Mucosa of stomach (tissue), 1 donor: Measurements from ENCODE around the gene RGL1.

Source experiments
- H3K27me3 ChIP-seq: one replicate; pipeline ENCODE4 v1.7.0; 2013; ENCODE audit warnings: mild to moderate bottlenecking, low read length; ENCODE audit not compliant: control insufficient read depth, insufficient read depth
- H3K36me3 ChIP-seq: one replicate; pipeline ENCODE4 v1.7.0; 2013; ENCODE audit warnings: low read length; ENCODE audit not compliant: control insufficient read depth, insufficient read depth
- H3K4me1 ChIP-seq: one replicate; pipeline ENCODE4 v1.7.0; 2013; ENCODE audit warnings: mild to moderate bottlenecking, low read length; ENCODE audit not compliant: control insufficient read depth, insufficient read depth
- H3K4me3 ChIP-seq: one replicate; pipeline ENCODE4 v1.7.0; 2013; ENCODE audit warnings: low read length
- H3K9ac ChIP-seq: one replicate; pipeline ENCODE4 v1.7.0; 2013; ENCODE audit warnings: mild to moderate bottlenecking, low read length, moderate library complexity
- H3K9me3 ChIP-seq: one replicate; pipeline ENCODE4 v1.7.0; 2013; ENCODE audit warnings: mild to moderate bottlenecking, low read length, moderate library complexity; ENCODE audit not compliant: control insufficient read depth
- donor health status: Pancreatic carcinoma.

The RGL1 gene

DNA sequence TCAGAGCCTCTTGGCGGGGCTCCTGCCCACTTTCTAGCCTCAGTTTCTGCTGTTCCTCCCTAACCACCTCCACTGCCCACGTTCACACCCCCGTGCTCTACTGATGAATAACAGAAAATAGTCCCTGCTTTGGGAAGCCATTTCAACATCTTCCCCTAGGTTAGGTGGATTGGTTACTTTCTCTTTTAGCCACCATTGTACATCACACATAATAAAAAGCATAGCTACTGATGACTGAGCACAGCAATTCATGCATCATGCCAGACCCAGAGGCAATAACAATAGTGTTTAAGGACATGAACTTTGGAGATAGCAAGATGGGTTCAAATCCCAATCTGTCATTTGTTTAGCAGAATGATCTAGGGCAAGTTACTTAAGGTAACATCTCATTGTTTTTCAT lies 158.0 kb downstream of the RGL1 start:
- no peaks in the 10 kb centered on the region for H3K27me3 ChIP-seq
- no peaks in the 10 kb centered on the region for H3K4me1 ChIP-seq
- no peak overlapping the region for H3K4me3 ChIP-seq
- H3K36me3 ChIP-seq: no peaks in the 10 kb centered on the region
- H3K9ac ChIP-seq: no peak overlapping the region
- H3K9me3 ChIP-seq: no peaks in the 10 kb centered on the region

DNA sequence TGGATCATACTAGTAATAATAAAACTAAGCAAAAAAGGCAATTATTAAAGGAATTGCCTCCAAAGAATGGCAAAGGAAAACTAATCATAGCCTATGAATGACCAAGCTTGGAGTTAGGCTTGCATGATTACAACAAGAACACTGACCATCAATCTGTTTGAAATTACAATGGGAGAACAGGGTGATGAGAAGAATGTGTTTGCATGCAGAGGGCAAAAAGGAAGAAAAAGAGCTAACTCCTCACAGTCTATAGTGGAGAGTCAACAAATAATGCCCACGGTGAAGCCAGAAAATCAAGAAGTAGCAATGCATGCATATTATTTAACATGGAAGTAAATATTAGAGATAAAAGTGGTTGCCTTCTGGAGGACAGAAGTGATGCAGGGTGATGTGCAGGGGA lies 160.8 kb downstream of the RGL1 start:
- Histone ChIP-seq H3K9ac (no peak overlapping the region), H3K9me3 (no peaks in the 10 kb centered on the region), H3K27me3 (no peaks in the 10 kb centered on the region), H3K4me3 (no peak overlapping the region), H3K4me1 (no peaks in the 10 kb centered on the region), H3K36me3 (no peaks in the 10 kb centered on the region)

DNA sequence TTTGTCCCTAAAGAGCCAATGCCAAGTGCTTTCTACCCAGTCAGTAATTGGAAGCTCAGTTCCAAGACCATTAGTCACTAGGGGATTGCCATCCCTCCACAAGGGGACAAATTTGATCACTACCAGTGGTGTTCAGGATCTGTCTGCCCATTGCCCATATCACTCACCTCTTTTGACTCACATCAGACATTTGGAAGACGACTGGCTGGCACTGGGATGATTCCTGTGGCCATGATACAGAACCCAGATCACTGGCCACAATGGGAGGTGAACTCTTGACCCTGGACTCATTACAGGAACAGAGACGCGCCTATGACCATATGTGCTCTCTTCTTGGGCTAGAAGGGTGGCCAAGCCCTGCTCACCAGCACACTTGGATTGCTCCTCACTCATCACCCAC lies 161.6 kb downstream of the RGL1 start:
- Histone ChIP-seq H3K9me3 (no peaks in the 10 kb centered on the region), H3K36me3 (no peaks in the 10 kb centered on the region), H3K4me3 (no peak overlapping the region), H3K27me3 (no peaks in the 10 kb centered on the region), H3K9ac (no peak overlapping the region), H3K4me1 (no peaks in the 10 kb centered on the region)

DNA sequence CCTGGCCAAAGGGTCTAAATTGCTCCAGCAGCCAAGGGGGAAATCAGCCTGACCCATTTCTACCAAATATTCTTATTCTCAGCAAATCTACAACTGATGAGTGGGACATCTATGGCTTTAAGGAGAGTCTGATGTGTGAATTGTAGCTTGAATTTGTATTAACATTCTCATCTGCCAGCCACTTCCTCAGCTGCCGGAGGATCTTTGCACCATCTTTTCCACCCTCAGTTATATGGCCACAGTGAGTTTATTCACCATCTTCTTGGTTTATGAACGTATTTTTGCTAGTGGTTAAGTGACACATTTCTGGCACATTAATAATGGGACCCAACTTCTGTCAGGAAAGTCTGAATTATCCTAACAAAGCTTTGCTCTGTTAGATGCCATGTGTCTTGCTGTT lies 163.0 kb downstream of the RGL1 start:
- H3K9ac ChIP-seq: no peak overlapping the region
- H3K36me3 ChIP-seq: no peaks in the 10 kb centered on the region
- no peaks in the 10 kb centered on the region for H3K9me3 ChIP-seq

DNA sequence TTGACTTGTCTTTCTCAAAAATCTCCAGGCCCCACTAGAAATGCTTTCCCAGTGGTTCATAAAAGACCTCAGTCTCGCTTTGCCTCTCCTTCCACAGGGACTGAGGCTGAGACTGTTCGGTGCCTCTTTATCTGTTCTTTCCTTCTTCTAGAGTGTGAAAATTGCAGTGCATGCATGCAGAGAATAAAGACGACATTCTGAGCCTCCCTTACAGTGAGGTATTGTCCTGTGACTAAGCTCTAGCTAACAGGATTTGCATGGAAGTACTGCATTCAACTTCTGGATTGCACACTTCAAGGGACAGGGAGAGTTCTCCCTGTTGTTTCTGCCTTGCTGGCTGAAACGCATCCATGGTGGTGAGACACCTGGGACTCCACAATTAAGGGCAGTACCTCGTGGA lies 163.5 kb downstream of the RGL1 start:
- no peaks in the 10 kb centered on the region for H3K27me3 ChIP-seq

More for the DNA sequence above, 163.0 kb downstream of the RGL1 start:
- H3K4me3 ChIP-seq: no peak overlapping the region
- H3K27me3 ChIP-seq: no peaks in the 10 kb centered on the region
- no peaks in the 10 kb centered on the region for H3K4me1 ChIP-seq

DNA sequence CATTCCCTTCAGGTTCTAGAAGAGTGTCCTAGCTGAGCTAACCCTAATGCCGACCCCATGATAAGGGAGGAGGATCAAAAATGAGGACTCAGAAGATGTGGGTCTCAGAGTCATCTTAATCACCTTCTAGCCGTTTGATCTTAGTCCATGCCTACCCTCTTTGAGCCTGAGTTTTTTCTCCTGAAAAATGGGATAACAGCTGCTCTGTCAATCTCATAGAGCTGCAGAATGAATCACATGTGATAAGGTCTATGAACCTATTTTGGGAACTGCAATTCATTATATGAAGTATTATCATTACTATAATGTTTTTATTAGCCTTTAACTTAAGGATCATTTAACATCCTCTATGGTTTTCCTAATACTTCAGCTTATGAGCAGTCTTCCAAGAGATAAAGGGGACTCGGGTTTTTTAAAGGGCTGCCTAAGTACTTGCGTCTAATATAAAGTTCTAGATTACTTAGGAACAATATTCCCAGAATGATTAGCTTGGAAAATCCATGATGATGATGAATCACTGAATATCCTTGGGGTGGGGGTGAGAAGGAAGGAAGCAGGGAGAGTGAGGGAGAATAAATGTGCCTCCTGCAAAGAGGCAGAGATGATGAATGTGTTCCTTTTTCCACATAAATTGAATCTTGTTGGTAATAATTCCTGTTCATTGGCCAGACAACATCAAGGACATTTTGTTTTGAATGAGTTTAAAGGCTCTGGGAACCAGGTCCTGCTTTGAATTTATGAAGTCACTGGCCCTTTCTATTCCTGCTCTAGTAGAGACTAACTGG lies 165.8 kb downstream of the RGL1 start:
- H3K4me1 ChIP-seq: no peaks in the 10 kb centered on the region
- H3K9me3 ChIP-seq: no peaks in the 10 kb centered on the region
- no peaks in the 10 kb centered on the region for H3K27me3 ChIP-seq
- no peak overlapping the region for H3K9ac ChIP-seq
- no peak overlapping the region for H3K4me3 ChIP-seq
- no peaks in the 10 kb centered on the region for H3K36me3 ChIP-seq

More for the DNA sequence above, 163.5 kb downstream of the RGL1 start:
- Histone ChIP-seq H3K4me3 (no peak overlapping the region), H3K9ac (no peak overlapping the region), H3K36me3 (no peaks in the 10 kb centered on the region), H3K4me1 (no peaks in the 10 kb centered on the region), H3K9me3 (no peaks in the 10 kb centered on the region)

DNA sequence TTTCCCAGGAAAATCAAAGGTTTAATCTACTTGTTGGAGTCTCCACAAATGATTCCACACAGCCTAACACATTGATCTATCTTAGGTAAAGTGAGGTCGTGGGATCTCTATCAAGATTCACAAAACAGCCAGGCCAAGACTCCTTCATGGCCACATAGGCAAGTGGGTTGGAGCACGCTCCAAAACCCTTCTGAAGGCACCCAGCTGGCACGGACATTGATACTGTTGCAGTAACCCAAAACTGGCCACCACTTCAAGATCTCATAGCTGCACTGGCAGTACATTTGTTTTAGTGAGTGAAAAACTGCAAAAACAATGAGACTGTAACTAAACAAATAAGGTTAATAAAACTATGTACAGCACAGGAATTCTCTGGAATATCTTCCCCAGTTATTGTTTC lies 170.7 kb downstream of the RGL1 start:
- Histone ChIP-seq H3K9ac (no peak overlapping the region), H3K36me3 (no peaks in the 10 kb centered on the region), H3K9me3 (no peaks in the 10 kb centered on the region), H3K27me3 (no peaks in the 10 kb centered on the region), H3K4me3 (no peak overlapping the region), H3K4me1 (no peaks in the 10 kb centered on the region)

DNA sequence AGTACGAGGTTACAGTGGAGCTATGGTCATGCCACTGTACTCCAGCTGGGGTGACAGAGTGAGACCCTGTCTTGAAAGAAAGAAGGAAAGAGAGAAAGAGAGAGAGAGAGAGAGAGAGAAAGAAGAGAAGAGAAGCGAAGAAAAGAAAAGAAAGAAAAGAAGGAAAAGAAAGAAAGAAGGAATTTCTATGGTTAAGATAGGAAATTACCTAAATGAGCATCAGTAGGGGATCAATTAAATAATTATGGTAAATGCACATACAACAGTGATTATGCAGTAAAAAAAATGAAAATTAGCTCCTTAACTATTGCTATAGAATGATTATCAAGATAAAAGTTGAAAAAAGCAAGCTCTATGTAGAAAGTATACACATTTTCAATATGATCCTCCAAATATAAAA lies 172.8 kb downstream of the RGL1 start:
- H3K4me1 ChIP-seq: no peaks in the 10 kb centered on the region
- no peak overlapping the region for H3K9ac ChIP-seq
- H3K27me3 ChIP-seq: no peaks in the 10 kb centered on the region
- no peaks in the 10 kb centered on the region for H3K36me3 ChIP-seq
- no peak overlapping the region for H3K4me3 ChIP-seq
- no peaks in the 10 kb centered on the region for H3K9me3 ChIP-seq
